COLO829 (cell line): ENCODE results near the gene ZBTB42.

Source experiments
- DNase-seq: peaks from one replicate; pipeline ENCODE4 v3.0.0; 2012; ENCODE audit warnings: low spot score

Gene ZBTB42

DNA sequence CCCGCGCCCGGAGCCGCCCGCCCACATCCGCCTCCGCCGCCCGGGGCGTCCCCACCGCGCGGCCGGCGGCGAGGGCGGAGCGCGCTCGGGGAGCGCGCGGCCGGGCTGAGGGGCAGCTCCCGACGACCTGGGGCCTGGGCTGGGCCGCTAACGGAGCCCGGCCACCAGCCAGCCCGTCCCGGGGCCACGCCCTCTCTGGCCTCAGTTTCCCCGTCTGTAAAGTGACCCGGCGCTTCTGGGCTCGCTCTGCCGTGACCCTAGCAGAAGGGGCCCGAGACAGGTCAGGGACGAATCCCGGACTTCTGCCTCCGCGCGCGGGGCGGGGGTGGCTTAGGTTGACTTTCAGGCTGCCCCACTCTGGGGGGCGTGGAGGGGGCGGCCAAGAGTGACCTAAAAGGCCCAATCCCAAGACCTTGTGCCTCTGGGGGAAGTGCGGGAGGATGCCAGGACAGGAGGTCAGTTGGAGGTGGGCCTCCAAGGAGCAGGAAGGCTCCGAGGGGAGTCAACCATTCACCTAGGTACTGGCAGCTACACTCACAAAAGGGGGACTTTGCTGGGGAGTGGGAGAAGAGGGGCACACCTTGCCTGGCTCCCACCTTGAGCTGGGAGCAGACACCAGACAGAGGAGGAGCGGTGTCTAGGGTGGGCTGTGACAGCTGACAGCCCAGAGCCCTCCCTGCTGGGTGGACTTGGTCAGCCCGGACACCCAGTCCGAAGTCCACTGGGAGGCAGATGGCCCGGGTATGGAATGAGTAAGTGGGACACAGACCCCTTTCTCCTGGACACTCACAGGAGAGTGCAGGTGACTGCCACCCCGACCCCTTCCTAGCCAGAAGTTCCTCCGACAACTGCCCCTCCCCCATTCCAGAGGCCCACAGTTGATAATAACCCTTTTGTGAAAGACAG is 4.9 kb upstream of the ZBTB42 start:
- peak; percentile 41 for DNase-seq

DNA sequence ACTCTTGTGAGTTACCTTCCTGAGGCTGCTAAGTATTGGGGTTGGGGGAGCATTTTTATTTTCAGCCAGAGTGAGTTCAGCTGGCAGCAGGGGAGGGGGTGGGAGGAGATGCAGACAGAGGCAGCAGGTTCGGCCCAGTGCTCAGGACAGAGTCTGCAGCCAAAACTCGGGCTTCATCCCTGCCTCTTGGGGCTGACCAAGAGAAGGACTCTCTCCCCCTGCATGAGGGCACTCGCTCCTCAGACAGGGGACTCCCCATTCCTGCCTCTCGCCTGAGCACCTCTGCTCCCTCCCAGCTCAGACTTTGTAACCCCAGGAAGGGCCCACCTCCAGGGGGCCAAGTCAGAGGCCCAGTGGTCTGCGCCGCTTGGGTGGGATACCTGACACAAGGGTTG is 4.2 kb upstream of the ZBTB42 start:
- no peak for DNase-seq

DNA sequence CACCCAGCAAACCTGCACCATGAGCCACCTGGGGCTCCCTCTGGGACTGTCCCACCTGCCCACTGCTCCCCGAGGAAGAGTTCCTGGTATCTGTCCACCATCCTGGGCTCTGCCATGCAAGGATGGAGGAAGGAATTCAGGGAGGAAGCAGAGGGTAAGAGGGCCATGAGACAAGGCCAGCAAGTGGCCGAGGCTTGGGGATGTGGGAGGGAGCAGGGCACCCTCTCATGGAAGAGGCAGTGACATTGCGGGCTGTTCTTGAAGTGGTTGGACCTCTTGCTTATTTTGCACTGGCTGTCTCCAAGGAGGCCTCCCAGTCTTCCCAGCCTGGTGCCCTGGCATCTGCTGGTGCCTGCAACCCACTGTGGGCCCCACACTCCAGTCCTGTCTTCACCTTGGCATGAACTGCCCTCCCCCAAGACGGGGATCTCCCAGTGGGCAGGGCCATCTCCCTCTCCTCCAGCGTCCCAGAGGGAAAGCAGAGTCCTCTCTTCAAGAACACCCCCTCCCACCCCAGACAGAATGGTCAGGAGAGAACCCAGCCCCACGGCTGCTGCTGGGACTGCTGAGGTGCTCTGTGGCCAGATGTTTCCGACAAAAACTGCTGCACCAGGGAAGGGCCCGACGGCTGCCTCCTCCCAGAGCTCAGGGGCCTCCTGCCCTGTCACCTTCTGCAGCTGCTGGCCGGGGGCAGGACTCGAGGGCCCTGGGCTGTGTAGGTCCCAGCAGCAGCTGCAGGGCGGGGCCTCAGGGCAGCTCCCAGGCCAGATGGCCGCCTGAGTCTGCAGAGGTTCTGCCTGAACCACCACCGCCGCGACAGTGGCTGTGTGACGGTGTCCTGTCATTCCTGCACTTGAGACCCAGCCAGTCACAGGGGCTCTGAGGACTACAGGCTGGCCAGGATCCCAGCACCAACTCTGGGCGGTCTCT is 3.5 kb upstream of the ZBTB42 start:
- no peak for DNase-seq

DNA sequence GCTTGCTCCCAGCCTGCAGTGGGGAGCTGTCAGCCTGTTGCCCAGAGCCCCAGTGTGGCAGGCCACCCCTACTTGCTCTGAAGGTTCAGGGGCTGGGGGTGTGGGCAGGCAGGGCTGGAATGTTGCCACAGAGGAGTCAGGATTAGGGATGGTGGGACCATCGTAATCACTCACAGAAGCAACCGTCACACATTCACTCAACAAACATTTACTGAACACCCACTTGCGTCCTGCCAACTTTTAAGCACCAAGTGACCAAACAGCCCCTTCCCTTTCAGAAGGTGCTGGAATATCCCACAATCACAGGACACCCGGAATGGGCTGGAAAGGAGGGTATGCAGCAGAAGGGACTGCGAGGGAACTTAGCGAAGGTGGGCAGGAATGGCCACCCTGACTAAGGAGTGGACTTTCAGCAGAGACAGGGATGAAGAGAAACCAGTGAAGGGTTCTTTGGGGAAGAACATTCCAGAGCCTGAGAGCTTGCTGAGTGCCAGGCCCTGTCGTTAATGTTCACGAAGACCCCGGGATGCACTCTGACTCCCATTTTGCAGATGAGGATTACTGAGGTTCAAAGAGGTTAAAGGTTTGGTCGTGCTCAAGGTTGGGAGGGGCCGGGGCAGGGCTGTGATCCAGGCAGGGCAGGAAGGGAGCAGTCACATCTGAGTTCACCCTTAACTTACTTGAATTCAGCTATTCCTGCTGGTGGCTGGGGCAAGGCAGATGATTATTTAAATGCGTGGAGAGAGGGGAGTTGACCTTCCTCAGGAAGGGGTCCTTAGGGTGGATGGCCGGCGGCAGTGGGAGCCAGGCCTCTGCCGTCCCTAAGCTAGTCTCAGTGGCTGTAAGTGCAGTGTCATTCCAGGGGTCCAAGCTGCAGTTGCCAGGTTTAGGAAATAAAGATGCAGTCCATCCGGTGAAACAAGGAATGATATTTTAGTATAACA is 2.3 kb upstream of the ZBTB42 start:
- DNase-seq, result no peak

DNA sequence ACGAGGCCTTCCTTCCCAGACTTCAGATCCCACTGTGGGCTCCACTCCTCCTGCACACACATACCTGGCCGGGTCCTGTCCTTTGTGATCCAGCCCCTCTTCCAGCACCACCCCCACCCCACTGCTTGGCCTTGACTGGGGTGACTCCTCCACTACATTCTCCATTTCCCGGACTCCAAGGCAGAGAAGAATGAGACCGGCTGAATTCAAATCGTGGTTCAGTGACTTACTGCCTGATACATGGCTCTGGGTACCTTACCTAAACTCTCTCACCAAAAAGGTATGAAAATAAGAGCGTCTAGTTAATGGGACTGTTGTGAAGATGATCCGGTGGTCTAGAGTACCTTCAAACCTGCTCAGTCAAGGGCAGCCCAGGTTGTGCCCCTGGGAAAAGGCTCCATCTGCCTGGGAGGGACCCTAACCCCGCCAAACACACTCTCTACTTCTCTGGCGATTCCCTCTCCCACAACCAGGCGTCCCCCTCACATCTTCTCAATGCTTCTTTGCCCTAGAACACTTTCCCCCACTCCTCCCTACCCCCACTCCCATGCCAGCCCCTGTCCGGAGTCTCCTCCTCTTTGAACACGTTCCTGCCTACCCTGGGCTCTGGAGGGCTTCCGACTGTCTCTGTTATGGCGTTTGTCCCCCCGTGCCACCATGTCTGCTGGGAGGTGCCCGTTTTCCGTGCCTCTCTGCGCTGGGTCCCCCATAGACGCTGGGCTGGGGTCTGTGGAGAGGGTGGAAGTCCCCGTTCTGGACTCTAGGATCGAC is 1.5 kb upstream of the ZBTB42 start:
- no peak for DNase-seq

DNA sequence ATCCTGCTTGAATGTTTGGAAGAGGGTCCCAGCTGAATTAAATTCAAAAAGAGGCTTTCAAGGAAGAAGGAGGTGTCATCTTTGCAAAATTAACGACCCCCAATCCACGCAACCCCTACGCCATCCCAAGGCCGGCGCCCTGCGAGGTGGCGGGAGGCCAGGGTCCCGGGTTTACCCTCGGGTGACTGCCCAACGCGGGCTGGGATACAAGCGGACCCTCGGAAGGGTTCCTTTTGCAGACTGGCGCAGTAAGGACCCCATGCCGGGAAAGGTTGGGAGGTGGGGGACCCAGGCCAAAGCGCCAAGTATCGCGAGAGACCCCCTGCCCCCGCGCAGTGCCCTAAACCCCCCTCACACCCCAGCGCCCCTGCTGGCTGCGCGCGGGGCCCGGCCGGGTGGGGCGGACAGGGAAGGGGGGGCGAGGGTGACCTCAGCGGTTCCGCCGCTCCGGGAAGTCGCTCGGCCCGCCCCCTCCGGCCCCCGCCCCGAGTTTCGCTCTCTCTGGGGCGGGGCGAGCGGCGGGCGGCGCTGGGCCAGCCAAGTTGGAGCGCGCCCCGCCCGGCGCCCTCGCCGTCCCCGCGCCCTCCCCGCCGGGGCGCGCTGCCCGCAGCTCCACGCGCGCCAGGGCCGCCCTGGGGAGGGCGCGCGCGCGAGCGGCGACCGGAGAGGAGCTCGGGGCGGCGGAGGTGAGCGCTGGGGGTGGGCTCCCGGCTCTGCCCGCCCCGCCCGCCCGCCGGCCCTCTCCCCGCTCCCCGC is 708 bp upstream of the ZBTB42 start:
- DNase-seq, result no peak

DNA sequence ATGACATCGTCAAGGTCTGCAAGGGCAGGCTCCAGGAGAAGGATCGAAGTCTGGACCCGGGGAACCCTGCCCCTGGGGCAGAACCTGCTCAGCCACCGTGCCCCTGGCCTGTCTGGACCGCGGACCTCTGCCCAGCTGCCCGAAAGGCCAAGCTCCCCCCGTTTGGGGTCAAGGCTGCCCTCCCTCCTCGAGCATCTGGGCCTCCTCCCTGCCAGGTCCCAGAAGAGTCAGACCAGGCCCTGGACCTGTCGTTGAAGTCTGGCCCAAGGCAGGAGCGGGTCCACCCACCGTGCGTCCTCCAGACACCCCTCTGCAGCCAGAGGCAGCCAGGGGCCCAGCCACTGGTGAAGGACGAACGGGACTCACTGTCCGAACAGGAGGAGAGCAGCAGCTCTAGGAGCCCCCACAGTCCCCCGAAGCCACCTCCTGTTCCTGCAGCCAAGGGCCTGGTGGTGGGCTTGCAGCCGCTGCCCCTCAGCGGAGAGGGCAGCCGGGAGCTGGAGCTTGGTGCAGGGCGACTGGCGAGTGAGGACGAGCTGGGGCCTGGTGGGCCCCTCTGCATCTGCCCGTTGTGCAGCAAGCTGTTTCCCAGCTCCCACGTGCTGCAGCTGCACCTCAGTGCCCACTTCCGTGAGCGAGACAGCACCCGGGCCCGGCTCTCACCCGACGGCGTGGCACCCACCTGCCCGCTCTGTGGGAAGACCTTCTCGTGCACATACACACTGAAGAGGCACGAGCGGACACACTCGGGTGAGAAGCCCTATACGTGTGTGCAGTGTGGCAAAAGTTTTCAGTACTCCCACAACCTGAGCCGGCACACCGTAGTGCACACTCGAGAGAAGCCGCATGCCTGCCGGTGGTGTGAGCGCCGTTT is 856 bp downstream of the ZBTB42 start:
- no peak for DNase-seq

DNA sequence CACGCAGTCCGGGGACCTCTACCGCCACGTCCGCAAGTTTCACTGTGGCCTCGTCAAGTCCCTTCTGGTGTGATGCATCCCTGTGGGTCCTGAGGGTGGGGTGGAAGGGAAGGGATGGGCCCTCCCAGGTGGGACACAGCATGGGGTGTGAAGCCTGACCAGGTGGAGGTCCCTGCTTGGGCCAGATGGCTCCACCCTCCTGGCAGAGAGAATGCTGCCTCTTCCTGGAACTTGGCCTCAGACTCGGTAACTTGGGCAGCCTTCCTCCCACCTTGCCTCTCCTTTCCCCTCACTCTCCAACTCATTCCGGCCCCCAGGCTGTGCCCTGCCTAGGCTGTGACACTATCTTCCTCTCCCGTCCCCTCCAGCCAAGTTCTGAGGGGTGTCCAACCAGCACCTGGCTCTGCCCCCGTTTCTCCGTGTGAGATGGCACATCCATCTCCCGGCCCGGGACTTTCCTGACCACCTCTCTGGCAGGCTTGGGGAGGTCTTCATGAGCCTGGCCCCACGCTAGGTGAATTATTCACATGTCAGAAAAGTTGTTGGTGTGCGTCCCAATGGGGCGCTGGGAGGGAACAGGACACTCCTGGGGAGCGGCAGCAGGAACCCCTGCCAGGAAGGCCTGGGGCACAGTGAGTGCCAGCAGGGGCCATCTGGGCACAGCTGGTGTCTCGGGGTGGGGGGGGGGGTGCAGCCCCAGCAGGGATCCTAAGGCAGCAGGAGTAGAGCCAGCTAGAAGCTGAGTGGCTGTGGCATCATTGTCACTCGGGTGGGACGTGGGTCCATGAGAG is 1.7 kb downstream of the ZBTB42 start:
- DNase-seq, result no peak

DNA sequence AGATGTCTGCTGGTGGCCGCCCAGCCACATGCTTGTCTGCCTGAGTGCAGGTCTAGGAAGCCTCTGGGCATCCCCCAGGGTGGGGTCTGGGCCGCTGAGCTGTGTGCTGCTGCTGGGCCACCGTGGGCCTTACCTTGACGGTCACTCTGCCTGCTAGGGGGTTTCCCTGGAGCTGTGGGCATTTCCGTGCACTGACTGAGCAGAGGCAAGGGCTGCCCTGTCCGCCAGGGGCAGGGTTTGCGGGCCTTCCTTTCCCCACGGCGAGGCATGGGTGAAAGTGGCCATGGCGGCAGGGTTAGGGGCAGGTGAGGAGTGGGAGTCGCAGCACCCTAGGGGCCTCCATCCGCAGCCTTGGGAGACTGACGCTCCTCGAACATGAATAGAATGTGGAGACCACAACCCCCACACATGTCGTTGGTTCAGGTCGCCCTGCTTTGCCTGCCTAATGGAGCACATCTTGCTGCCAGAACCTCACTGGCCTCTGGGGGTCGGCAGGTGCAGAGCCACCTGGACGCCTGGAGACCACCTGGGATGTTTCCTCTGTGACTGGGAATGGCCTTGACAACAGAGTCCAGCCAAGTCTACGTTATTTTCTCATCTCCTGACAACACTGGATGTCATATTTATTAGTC is 2.5 kb downstream of the ZBTB42 start:
- no peak for DNase-seq

DNA sequence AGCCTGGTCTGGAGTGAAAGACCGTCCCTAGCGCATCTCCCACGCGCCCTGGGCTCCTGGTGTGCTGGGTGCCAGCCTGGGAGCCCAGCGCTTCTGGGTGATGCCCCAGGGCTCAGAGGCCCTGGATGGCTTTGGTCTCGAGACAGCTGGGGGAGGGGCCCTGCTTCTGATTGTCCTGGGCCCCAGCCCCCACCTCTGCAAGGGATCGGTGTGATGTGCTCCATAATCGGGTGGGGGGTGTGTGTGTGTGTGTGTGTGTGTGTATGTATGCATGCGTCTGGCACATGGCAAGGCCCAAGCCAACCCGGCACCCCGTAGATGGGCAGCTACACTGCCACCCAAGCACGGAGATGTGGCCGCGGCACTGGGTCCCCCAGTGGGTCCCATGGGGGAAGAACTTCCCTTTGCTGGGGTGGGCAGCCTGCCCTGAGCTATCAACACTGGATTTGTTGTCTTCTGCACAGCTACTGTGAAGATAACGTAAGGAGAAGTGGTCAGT is 3.1 kb downstream of the ZBTB42 start:
- DNase-seq, result no peak

DNA sequence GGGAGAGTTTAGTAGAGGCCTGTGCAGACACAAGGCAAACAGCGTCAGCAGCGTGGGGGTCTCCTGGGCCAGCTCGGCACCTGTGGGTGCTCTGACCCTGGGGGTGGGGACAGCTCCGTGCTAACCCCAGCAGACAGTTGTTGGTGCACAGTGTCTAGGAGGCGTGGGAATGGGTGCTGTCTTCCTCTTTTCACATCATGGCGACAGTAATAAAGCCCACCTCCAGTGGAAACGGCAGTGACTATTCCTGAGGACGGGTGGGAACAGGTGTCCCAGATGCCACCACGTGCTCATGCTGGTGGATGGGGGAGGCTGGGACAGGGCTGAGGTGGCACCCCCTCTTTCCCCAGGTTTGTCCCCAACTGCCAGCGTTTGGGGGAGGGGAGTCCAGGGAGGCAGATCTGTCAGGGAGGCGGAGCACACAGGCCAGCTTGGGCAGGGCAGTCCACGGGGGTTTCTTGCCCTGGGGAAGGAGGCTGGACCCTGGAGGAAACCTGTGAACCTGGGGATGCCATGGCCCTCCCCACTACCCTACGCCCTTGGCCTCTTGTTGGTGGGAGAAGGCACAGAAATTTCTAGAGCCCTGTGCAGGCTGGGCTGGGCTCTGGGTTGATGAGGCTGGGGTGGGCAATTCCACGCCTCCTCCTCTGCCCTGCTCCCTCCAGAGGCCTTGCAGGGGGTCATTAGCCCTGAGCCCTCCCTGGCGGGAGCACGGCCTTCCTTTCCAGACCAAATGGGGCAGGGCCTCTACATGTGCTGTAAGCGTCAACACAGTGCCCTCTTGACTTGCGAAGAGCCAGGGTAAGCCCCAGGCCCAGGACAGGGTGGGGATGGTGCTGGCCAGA is 3.8 kb downstream of the ZBTB42 start:
- DNase-seq, result no peak

DNA sequence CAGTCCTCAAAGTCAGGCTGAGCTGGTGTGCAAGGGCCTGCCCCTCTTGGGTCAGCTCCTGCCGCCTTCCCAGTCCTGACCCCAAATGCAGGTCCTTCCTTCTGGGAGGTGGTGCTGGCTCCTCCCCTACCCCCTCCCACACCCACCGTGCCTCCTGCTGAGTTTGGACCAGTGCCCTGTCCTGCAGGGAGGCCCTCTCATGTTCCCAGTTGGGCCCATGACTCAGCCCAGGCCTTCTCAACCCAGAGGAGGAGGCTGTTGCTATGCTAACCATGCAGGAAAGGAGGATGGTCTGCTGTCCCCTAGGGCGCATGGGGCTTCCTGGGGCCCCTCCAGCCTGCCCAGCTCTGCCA is 4.4 kb downstream of the ZBTB42 start:
- no peak for DNase-seq

DNA sequence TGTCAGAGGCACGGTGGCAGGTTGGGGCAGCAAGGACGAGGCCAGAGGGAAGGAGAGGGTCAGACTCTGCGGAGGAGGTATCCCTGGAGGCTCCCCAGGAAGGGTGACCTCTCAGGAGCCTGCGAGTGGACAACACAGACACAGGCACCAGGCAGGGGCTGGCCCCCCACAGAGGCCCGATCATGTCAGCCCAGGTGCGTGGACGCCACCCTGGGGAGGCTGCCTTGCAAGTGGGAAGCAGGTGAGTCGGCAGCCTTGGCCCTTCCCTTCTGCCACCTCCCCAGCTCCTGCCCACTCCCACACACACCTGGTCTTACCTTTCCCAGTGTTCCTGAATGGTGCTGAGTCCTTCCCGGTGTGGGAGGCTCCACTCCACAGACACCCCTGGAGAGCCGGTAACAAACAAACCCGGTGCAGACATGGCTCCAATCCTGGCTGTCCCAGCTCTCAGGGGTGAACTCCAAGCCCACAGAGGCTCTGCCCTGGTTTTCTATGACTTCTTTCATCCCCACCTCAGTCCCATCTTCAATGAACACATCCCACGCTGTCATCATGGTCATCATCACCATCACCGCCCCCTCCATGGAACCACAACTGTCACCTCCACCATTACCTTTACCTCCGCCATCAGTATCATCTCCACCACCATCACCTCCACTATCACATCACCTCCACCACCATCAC is 5.2 kb downstream of the ZBTB42 start:
- DNase-seq, result no peak

DNA sequence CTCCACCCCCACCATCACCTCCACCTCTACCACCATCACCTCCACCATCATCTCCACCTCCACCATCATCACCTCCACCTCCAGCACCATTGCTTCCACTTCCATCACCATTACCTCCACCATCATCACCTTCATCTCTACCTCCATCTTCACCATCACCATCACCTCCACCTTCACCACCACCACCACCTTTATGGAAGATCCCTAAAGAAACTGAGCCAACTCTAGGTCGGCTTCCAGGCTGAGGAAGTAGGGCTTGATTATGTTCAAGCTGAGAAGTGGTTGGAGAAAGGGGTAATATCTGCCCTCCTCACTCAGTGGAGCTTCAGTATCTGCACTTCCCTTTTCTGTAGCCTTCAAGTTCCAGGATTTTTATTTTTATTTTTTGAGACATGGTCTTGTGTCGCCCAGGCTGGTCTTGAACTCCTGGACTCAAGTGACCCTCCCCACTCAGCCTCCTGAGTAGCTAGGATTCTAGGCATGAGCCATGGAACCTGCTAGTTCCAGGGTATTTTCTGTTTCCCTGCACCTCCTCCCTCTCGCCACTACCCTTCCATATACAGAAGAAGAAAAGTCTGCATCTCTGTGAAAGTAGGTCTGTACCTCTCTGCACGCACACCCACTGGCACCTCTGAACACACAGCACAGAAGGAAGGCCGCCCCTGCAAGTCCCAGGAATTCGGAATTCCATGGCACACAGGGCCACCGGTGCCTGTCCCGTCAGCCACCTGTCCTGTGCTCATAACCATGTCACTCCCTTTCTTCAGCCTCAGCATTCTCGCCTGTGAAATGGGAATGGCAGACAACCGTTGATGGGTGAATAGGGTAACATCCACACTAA is 5.9 kb downstream of the ZBTB42 start:
- no peak for DNase-seq

DNA sequence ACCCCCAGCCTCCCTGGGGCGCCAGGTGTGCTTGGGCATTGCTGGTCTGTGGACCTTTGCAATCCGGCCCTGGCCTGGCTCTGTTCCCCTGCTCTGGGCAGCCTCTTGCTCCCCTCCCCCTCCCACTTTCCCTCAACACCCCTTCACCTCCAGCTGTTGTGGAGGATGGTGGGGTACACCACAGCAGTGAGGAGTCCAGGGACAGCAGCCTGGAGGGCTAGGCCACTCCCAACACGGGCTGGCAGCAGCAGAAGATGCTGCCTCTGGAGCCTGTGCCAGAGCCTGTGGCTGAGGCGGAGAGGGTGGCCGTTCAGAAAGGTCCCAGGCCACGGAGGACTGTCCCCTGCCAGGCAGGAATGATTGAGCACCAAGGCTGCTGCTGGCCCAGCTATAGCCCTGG is 7.6 kb downstream of the ZBTB42 start:
- no peak for DNase-seq

DNA sequence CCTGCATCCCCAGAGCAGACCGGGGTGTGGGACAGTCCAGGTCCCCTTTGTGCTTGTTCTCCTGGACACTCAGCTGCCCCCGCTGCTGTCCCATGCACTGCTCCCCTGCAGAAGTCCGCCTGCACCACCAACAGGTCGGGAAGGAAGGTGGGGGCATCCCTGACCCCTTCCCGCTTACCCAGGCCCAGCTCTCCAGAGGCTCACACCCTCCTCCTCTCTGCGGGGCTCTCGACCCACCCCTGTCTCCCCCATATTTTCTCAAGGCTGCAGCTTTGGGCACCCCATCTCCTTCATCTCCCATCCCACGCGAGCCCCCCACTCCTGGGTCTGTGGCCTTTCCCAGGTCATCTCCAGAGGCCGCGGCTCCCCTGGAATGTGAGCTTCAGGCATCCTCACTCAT is 9.4 kb downstream of the ZBTB42 start:
- DNase-seq, result no peak
